Fibroblast of mammary gland (primary cell): ENCODE data around the gene OSBPL5.

ENCODE experiments used
- DNase-seq: peaks from one replicate; pipeline ENCODE4 v3.0.0-alpha.2; 2010; ENCODE audit warnings: low read depth
- H3K4me3 ChIP-seq: 2 replicates; pipeline ENCODE4 v1.5.1; 2011; ENCODE audit warnings: low read depth, mild to moderate bottlenecking, low read length, moderate library complexity; ENCODE audit not compliant: control insufficient read depth
- TF ChIP-seq, protein P1 (sequence below): conservative IDR thresholded peaks from 2 replicates; pipeline ENCODE4 v1.5.1; 2011; ENCODE audit warnings: low read depth, low read length, inconsistent platforms; ENCODE audit not compliant: control insufficient read depth, insufficient read depth

Gene OSBPL5

DNA sequence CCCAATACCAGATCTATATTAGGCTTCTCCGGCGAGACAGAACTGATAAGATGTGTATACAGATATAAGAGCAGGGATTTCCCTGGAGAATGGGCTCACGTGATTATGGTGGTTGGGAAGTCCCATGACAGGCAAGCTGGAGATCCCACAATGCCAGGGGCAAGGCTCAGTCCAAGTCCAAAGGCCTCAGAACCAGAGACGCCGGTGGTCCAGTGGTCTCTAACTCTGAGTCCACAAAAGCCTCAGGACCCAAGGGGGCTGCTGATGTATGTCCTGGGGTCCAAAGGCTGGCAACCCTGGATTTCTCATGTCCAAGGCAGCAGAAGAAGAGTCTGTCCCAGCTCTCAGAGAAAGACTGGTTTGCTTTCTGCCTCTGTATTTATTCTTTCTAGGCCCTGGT, 15.8 kb upstream of the OSBPL5 start:
- TF ChIP-seq, protein P1, sequence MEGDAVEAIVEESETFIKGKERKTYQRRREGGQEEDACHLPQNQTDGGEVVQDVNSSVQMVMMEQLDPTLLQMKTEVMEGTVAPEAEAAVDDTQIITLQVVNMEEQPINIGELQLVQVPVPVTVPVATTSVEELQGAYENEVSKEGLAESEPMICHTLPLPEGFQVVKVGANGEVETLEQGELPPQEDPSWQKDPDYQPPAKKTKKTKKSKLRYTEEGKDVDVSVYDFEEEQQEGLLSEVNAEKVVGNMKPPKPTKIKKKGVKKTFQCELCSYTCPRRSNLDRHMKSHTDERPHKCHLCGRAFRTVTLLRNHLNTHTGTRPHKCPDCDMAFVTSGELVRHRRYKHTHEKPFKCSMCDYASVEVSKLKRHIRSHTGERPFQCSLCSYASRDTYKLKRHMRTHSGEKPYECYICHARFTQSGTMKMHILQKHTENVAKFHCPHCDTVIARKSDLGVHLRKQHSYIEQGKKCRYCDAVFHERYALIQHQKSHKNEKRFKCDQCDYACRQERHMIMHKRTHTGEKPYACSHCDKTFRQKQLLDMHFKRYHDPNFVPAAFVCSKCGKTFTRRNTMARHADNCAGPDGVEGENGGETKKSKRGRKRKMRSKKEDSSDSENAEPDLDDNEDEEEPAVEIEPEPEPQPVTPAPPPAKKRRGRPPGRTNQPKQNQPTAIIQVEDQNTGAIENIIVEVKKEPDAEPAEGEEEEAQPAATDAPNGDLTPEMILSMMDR: no peak
- H3K4me3 ChIP-seq: no peak overlapping the region
- DNase-seq: no peak

DNA sequence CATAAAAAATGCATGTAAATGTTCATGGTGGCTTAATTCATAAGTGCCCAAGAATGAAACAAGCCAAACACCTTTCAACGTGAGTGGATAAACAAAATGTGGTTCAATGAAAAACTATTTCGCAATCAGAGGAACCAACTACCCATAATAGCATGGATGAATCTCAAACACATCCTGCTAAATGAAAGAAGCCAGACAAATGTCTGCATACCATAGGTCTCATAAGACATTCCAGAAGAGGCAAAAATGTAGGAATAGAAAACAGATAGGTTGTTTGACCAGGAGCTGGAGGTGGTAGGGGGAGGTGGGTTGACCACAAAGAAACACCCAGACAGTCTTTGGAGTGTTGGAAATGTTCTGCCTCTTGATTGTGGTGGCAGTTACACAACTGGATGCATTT, 13.2 kb upstream of the OSBPL5 start:
- no peak for DNase-seq
- TF ChIP-seq, protein P1: no peak
- no peak overlapping the region for H3K4me3 ChIP-seq

DNA sequence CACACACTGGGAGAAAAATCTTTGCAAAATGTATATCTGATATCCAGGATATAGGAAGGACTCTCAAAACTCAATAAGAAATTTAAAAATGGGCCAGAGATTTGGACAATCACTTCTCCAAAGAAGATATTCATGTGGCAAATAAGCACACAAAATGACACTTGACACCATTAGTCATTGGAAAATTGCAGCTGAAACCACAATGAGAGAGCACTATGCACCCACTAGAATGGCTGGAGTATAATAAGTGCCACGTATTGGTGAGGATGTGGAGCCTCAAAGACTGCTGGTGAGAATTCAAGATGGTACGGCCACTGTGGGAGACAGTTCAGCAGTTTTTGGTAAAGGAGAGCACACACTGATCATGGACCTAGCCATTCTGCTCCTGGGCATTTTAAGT, 12.8 kb upstream of the OSBPL5 start:
- H3K4me3 ChIP-seq: no peak overlapping the region
- DNase-seq: peak; percentile 42
- TF ChIP-seq, protein P1: no peak

DNA sequence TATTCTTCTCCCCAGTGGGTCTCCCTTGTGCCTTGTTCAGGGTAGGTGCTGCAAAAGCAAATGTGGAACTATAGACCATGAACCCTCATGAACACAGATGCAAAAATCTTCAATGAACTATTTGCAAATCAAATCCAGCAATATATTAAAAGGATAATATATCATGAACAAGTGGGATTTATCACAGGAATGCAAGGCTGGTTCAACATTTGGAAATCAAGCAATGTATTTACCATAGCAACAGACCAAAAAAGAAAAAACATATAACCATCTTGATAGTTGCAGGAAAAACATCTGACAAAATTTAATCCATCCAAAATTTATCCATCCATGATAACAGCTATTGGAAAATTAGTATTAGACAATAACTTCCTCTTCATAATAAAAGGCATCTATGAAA, 11.4 kb upstream of the OSBPL5 start:
- TF ChIP-seq, protein P1: no peak
- no peak for DNase-seq
- no peak overlapping the region for H3K4me3 ChIP-seq

DNA sequence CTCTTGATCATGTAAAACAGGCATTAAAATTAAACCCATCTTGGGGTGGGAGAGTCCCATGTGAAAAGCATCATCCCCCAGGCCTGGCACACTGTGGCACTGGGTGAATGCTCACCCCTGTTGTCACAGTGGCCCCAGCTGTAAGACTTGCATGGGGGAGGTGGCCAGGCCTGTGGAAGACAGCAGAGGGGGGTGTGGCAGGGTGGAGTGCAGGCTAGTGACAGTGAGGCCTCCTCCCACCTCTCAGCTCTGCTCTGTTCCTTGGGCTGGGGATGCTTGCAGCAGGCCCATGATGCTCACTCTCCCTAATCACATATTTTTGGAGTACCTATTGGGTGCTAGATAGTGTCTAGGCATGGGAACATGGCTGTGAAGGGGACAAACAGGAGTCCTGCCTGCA, 10.1 kb upstream of the OSBPL5 start:
- TF ChIP-seq, protein P1: no peak
- DNase-seq: no peak
- no peak overlapping the region for H3K4me3 ChIP-seq

DNA sequence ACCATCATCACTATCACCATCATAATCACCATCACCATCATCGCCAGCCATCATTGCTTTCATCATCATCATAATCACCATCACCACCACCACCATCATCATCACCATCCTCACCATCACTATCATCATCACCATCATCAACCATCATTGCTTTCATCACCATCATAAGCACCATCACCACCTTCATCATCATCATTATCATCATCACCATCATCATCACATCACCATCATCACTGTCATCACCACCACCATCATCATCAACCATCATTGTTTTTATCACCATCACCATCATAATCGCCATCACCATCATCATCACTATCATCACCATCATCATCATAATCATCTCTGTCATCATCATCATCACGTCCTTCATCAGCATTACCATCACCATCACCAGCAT, 9.3 kb upstream of the OSBPL5 start:
- TF ChIP-seq, protein P1: no peak
- no peak overlapping the region for H3K4me3 ChIP-seq
- no peak for DNase-seq

DNA sequence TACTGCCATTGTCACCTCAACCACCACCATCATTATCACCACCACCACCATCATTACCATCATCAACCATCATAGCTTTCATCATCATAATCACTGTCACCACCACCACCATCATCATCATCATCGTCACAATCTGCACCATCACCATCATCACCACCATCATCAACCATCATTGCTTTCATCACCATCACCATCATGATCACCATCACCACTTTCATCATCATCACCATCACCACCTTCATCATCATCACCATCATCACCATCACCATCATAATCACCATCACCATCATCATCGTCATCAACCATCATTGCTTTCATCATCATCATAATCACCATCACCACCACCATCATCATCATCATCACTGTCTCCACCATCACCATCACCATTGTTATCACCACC, 8.7 kb upstream of the OSBPL5 start:
- H3K4me3 ChIP-seq: no peak overlapping the region
- no peak for DNase-seq
- TF ChIP-seq, protein P1: no peak
